Suppressor macrophage treated with lipopolysaccharide for 4 hours (primary cell): ENCODE measurements around the gene ST8SIA1.

Source experiments
- DNase-seq: peaks from one replicate; pipeline ENCODE4 v3.0.0-alpha.2; 2020

ST8SIA1 gene

DNA sequence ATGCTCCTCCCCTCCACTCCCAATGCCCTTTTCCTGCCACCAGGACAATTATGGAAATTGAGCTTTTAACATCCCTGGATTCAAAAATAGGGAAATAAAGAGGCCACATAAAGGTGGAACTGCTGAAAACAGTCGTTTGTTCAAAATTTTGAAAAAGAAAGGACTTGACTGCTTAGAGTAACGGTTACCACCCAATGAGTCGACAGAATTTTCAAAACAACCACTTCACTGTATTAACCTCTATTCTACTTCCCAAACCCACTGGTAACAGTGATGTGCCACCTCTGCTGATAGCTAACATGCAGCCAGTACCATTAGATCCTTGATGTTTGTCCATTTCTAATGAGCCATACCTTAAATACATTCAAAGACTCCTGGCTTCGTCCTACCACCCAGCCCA, 4.9 kb downstream of the ST8SIA1 start:
- no peak for DNase-seq

DNA sequence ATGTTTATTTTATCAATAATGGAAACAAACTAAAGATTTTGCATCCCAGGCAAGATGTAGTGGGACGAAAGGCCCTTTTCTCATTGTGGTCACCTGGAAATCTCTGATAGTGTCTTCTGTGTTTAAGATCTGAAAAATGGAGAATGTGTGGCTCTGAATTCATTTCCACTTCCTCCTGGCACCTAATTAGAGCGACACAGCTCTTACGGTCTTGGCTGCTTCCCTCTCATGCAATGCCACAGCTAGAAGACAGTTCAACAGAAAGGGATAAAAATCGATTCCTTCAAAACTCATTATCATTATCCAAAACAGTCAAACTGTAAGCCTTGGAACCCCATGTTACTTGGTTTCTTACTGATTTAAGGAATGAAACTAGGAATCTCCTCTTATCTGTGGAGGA, 9.3 kb downstream of the ST8SIA1 start:
- DNase-seq = no peak

DNA sequence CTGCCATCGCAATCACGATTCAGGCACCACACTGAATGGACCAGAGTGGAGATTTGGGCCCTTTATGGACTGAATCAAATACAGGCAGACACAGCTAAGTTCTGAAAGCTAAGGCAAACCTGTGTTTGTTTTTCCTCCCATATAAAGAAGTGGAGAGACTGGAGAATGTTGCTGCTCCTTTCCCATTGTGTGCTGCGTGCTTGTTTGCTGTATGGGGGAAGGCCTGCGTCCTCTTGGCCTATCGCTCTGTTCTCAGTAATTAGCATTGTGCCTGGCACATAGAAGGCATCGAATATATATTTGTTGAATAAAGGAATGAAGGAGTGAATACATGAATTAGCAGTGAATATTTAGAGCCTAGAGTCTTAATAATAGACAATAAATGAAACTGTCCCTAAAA, 12.4 kb downstream of the ST8SIA1 start:
- DNase-seq = no peak

DNA sequence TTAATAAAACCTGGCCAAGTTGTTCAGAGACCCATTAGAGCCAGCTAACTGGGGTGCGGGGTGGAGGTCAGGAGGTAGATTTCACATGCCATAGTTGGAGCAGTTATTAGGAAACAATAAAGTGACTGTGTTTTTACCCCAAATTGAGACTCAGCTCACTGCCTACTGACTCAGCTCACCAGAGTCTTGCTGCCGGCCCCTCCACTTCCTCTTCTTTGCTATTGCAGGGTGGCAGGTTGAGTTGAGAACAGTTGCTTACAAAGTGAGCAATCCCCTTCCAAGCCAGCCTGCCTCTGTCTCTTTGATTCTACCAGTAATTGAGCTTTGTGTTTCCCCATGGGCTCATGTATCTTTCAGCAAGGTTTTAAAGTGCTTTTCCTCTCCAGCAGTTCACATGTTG, 12.9 kb downstream of the ST8SIA1 start:
- DNase-seq = peak; percentile 85

DNA sequence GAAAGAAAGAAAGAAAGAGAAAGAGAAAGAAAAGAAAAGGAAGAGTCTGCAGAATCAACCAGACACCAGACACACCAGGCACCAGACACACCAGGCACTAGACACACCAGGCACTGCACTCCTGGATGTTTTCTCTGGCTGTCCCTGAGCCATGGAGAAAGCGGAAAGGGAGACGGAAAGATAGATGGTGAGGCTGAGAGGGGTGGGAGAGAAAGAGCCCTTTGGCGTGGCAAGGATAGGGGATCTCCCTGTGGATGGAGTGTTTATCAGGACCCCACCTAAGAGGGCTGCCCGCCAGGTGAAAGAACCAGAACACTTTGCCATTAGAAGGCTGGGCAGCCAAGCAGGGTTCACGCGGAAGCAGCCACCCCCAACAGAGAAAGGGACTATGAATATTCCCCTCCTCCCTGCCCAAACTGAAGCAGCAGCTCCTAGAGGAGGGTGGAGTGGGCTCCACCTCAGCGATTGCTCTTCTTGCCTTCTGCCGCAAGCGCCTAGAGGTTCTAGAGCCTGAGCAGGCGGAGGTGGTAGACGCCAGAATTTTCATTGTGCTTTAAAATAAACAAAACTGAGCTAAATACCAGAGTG, 13.4 kb downstream of the ST8SIA1 start:
- DNase-seq = no peak

DNA sequence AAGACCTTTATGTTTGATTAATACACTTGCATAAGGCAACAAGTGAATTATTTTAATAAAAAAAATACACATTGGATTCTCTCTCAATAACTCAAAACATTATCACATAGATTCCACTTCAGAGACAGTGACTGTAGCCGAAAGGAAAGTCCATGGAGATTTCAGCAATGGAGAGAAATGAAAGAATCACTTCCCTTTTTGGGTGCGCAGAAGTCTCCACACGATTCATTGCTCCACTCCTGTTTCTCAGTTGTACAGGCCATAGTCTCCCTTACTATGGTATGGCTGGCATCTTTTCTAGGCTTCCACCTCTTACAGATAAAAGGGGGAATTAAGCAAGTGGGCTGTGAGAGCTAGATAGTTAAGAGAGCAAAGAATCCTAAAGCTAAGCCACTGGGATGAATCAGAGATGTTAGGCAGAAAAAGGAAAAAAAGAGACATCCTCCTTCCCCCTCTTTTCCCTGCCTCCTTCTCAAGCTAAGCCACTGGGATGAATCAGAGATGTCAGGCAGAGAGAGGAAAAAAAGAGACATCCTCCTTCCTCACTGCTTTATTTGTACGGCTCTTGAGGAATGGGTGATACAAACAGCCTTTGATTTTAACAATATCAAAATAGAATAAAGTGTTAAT, 16.3 kb downstream of the ST8SIA1 start:
- peak; percentile 79 for DNase-seq

DNA sequence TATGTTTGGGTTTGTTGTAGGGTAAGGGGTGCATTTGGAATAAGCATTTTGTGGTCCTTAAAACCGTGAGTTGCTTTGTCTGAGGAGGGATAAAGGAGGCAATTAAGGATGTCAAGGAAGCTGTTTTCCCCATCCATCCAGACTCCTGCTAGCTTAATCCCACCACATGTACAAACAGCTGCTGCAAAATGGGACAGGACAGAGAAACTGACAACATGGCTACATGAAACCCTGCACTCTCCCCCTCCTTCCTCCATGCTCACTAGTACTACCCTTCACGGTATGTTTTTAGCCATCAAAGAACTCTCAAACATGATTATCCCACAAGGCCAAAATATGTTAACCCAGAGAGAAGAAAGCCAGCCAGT, 20.6 kb downstream of the ST8SIA1 start:
- no peak for DNase-seq

DNA sequence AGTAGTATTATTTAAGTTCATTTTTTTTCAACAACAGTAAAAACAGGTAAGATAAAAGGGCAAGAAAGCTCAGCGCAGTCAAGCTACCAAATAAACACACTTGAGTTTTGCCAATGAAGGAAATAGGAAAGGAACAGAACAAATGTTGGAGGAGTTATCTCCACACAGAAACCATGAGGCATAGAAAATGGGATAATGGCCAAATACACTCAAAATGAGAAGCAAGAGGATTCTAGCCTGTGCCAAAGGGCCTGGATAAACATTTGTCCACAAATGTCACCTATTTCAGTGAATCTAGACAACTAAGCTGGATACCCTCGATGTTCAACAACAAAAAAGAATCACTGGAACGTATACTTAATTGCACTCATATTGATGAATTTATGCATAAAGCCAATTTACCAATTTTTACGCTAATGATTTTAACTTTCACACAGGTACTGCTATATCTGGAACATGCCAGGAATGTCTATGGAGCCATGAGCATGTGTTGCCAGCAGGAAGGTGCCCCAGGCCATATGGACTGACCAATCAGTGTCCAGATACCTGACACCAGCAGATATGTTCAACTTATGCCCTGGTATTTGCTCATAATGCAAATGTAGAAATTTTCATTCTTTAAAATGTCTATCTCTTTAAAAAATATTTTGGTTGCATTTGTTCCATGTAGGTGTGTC, 21.1 kb downstream of the ST8SIA1 start:
- DNase-seq = no peak

DNA sequence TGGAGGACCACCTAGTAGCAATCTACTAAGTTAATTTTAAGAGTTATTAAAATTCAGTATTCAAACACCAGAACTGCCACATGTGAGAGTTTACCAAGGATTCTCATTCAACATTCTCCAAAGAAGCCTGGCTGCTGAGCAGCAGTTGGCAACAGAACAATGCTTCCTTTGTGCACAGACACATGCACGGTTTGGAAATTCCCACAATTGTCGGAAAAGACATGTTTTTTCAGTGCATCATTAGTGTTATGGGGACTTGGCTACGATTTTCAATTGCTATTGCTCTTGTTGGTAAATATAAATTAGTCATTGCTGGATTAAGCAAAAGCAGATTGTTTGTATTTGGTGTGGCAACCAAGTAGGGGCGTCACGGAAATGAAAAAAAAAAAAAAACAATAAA, 22.2 kb downstream of the ST8SIA1 start:
- no peak for DNase-seq

DNA sequence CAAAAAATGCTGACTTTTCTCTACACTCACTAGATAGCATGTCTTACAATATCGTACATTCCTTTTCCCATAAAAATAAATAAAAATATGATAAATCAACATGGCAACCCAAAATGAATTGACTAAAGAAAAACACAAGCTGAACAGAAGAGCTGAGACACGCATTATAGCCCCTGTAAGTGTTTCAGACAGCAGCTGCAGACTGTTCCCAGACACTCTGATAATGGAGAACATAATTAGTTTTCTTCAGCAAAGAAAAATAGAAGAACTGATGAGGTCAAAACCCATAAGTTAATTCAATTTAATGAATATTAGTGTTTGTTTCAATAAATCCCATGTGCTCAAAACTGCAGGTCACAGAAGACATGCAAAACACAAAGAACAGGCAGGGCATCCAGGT, 23.8 kb downstream of the ST8SIA1 start:
- no peak for DNase-seq

DNA sequence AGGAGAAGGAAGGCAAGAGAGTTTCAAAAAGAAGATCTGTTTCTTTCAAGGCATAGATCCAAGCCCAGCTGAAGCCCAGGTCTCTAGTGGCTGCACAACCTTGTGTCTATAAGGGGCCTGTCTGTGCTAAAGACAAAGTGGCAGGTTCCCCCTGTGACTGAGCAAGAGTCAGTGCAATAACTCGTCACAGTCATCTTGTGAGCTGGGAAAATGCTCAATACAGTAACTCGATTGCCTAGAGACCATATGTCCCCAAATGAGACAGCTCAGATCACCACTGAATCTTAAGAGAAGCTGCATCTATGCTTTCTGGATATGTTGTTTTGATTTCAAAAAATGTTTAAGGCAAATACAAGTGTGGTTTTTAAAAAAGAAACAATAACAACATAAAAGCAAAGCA, 24.2 kb downstream of the ST8SIA1 start:
- DNase-seq = no peak

DNA sequence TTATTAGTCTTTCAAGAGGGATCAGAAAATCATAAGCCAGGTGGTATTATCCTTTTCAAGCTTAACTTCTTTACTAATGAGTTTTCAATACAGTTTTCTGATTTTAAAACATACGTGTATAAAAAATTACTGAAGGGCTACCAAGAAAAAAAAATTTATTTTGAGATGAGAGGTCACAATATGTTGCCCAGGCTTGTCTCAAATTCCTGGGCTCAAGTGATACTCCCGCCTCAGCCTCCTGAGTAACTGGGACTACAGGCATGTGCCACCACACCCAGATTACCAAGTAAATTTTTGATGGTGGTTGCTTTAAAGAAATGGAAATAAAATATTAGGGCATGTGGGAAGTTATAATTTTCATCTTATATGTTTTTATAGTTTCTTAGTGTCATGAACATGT, 26.7 kb downstream of the ST8SIA1 start:
- DNase-seq = no peak

DNA sequence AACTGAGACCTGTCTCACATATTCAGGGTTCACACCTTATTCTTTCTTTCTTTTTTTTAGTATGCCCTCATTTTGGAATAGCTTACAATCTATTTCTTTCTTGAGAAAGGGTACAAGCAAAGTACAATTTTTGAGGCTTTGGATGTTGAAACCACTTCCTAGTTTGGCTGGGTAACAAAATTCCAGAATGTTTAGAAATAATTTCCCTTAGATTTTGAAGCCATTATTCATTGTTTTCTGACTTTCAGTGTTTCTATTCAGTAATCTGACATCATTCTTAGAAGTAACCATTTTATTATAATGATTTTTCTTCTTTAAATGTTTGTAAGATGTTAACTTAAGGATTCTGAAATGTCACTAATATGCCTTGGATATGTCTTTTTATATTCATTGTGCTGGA, 28.2 kb downstream of the ST8SIA1 start:
- DNase-seq = no peak

DNA sequence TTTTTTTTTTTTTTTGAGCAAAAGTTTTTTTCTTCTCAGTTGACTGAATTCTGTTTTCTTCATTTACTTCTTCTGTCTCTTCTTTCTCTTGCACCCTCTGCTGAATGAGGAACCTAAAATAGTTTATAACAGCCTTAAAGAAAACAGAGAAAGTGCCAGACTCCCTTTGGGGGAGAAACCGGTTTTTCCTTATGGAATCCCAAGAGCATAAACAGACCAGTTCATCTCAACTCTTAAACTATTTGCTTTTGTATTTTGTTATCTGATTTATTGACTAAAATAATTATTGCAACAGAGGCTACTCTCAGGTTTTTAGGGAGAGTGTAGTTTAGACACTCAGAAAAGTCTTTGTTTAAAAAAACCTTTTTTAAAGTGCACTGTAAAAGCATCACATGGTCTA, 30.2 kb downstream of the ST8SIA1 start:
- no peak for DNase-seq

DNA sequence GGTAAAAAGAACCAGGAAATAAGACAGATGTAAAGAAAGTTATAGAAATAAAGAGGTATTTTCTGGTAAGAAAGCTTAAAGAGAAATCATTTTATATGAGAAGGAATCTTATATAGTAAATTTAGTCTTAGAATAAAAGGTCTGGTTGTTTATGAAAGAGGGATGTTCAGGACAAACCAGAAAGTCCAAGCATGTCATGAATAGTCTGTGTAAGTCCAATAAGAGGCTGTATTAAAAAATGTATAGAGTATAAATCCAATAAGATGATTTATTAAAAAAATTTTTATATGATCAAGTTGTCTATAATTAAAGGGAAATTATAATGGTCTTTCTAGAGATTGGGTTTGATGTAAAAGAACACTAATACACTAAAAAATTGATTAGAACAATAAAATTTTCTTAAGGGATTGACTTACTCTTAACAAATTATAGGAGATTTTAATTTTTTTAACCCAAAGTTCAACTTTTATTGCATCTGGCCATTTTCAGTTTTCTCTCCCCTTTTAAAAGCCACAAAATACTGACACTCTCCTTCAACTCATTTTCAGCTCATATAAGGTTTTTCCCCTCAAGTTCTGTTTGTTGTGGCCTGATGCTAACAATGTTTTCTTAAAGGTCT, 35.1 kb downstream of the ST8SIA1 start:
- no peak for DNase-seq

DNA sequence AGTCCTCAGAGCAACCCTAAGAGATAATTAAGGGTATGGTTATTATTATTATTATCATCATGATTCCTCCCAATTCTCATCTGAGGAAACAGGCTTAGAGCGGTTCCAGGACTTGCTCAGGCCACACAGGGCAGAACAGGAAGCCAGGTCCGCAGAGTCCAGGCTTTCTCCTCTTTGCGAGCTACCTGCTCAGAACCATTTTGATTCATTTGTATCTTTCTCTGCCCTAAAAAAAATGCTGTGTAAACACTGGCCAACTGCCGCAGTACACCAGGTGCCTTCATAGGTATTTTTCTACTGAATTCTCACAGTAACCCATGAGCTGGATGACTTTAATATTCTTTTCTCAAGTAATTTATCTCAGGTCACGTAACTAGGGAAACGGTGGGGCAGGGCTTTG, 45.3 kb downstream of the ST8SIA1 start:
- no peak for DNase-seq

DNA sequence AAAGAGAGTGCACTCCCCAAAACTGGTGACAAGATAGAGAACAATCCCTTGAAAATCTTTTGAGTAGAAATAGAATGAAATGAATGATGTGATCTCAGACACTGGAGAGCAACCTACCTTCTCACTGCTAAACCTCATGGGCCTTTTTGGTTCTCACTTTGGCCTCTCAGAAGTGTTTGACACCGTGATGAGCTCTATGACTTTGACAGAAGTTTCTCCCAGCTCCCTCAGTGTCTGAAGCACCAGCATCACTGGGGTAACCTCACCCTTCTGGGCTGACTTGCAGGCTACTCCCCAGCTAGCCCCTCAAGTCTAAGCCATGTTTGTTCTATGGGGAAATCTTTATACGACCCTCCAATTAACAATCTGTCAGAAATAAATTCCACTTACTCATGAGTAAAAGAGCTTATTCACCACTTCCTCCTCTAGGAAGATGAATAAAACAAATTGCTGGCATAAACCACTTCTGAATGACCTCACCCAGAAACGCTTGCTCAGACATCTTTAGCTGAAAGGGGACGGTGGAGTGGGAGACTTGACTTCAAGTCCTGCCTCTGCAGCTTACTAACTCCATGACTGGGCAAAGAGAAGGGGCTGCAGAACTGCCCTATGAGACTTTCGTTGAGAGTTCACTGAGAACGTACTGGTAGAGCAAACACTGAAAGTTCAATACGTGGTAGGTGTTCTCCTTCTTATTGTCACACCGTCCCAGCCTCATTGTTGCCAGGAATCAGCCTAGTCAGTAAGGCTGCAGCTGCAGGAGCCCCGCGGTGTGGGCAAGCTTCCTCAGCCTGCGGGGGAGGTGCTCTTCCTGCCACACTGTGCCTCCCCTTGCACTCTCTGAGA, 46.5 kb downstream of the ST8SIA1 start:
- peak; percentile 55 for DNase-seq

DNA sequence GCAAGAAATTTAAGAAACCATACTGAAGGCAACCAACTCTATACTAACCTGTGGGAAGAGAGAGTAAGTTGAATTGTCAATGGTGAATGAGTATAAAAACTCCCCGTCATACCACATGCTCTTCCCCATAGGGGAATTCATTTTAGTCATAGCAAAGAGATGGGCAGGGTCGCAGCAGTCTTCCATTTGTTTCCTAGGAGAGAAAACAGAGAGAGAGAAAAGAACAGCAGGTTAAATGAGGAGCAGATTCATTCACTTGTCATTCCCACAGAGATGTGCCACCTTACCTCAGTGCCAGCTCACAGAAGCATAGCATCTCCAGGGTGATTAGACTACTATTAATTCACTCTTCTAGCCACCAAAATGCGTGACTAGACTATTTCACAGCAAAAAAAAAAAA, 47.4 kb downstream of the ST8SIA1 start:
- DNase-seq = no peak

DNA sequence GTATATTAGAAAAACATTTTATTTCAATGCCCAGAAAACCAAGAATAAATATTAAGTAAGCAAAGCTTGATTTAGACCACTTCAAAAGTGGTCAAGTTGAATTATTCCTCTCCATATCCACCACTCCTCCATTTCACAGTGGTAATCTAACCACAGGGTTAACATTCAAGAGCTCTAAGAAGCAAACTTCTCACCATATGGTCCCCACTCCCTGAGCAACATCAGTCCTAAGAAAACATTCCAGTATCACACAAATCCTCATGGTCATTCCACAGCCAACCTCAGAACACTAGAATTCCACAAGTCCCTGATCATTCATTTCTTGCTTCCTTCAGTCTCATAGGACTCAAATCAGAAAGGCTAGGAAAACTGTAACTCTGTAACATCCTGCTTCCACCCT, 47.9 kb downstream of the ST8SIA1 start:
- no peak for DNase-seq

DNA sequence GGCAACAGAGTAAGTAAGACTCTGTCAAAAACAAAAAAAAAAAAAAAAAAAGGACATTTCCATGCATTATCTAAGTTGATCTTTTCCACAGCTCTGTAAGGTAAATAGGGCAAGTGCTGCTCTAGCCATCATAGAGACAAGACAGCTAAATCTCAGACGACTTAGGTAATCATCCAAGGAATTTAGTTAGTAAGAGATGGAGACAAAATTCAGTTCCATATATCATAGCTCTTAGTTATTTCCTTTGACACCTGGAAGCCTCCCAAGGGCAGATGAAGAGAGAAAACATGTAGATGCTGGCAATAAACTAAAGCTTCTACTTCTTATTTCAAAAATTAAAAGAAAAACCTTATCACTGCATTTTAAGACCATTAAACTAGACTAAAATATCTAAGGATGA, 48.7 kb downstream of the ST8SIA1 start:
- no peak for DNase-seq

DNA sequence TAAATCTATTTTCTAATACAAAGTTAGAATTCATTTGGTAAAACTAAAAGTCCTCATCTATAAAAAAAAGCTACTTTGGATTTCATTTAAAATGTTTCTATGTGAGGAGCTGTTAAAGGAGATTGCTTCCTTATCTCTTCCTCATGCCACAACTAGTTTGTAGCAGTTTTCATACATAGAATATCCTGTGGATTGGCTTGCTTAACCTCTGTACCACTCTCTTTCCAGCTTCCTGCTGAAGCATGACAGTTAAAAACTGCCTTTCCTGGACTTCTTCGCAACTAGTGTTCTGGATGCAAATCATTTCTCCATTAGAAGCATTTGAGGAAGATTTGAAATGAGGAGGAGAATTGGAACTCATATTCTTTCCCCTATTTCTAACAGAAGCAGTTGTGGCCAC, 49.6 kb downstream of the ST8SIA1 start:
- DNase-seq = no peak

DNA sequence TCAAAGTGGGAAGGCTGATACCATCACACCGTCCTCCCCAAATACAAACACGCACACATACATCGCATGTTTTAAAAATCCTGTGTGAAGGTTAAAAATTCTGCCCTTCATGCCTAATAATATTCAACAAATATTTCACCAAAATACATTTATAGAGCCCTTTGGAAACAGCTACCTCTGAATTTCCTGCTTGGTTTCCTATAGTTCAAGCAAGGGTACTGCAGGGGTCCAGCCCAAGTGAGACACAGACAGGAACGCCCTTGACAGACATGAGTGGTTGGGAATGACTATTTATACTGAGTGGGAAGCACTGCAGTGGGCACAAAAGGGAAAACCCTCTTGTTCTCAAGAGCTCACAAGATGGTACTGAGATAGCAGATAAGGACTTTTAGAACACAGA, 51.0 kb downstream of the ST8SIA1 start:
- no peak for DNase-seq

DNA sequence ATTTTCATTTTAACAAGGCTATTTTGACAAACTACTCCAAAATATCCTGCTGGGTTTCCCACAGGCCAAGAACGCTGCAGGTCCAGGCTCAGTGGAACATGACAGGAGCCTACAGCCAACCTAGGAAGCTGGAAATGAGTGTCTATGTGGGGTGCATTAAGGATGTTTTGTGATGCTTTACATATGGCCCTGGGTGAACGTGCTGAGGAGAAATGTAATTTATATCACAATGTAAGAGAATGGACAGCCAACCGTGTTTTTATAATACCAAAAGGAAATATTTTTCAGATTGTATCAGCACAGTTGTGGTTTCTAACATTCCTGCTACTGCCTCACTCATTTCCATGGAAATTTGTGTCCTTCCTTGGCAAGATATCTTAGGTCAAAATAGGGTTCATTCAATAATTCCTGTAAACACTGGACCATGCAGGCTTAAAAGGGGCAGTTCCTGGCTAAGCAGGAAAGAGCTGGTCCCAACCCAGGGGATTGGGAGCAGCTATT, 51.5 kb downstream of the ST8SIA1 start:
- DNase-seq = no peak
